Stimulated activated CD4-positive, alpha-beta T cell treated with anti-CD3 and anti-CD28 coated beads, Interleukin-15, amount 100 ng/mL, for 48 hours (primary cell): ENCODE results near the gene RNF26.

Experiments
- DNase-seq, 2 donors: peaks; one replicate each; pipeline ENCODE4 v3.0.0-alpha.2; 2020; ENCODE audit warnings: low read depth in 2 of 2

RNF26 gene

GRCh38 chr11:119355091-119355843 lies 20.9 kb downstream of the RNF26 start:
- DNase-seq = no peak

GRCh38 chr11:119356349-119357031 lies 22.2 kb downstream of the RNF26 start:
- DNase-seq = peak; percentile 52 to 67

- no peak for DNase-seq
These were observed 22.7 kb downstream of the RNF26 start for GRCh38 chr11:119357074-119357473.

- no peak for DNase-seq
These were observed 25.3 kb downstream of the RNF26 start for GRCh38 chr11:119359365-119360214.

- peak; percentile 60 to 66 for DNase-seq
These were observed 26.9 kb downstream of the RNF26 start for GRCh38 chr11:119361056-119361787.

- DNase-seq = no peak
These were observed 27.8 kb downstream of the RNF26 start for GRCh38 chr11:119361941-119362725.

- no peak for DNase-seq
These were observed 28.4 kb downstream of the RNF26 start for GRCh38 chr11:119362741-119363080.

- DNase-seq = no peak
These were observed 28.9 kb downstream of the RNF26 start for GRCh38 chr11:119363081-119363850.

- peak in 1 of 2 donors; percentile 31 for DNase-seq
These were observed 29.7 kb downstream of the RNF26 start for GRCh38 chr11:119363851-119364590.

GRCh38 chr11:119365071-119365591 lies 30.8 kb downstream of the RNF26 start:
- no peak for DNase-seq

- no peak for DNase-seq
These were observed 32.6 kb downstream of the RNF26 start for GRCh38 chr11:119366690-119367620.

- DNase-seq = no peak
These were observed 33.4 kb downstream of the RNF26 start for GRCh38 chr11:119367661-119368120.

GRCh38 chr11:119368121-119369034 lies 34.1 kb downstream of the RNF26 start:
- DNase-seq = no peak

GRCh38 chr11:119369132-119369925 lies 35.0 kb downstream of the RNF26 start:
- no peak for DNase-seq

GRCh38 chr11:119370486-119371046 lies 36.2 kb downstream of the RNF26 start:
- DNase-seq = no peak
